Measurements from ENCODE around the gene ADAMTS12.

DNA sequence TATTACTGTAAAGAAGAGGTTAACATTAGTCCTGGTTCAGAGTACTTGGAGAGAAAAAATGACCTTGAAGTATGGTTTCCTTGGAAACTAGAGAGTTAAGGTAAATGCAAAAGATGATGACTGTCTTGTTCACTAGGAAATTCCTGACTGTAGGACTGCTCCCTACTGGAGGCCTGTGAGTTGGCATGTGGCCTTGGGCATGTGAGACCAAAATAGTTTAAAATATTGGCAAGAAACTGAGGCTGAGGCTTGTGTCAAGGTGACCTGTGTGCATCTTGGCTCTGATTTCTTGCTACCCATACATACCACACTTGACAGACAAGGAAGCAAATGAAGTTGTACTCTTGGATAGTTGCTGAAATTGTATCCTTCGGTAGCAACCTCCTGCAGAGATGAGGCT, 354.6 kb downstream of the ADAMTS12 start:
- TF ChIP-seq, protein P1, sequence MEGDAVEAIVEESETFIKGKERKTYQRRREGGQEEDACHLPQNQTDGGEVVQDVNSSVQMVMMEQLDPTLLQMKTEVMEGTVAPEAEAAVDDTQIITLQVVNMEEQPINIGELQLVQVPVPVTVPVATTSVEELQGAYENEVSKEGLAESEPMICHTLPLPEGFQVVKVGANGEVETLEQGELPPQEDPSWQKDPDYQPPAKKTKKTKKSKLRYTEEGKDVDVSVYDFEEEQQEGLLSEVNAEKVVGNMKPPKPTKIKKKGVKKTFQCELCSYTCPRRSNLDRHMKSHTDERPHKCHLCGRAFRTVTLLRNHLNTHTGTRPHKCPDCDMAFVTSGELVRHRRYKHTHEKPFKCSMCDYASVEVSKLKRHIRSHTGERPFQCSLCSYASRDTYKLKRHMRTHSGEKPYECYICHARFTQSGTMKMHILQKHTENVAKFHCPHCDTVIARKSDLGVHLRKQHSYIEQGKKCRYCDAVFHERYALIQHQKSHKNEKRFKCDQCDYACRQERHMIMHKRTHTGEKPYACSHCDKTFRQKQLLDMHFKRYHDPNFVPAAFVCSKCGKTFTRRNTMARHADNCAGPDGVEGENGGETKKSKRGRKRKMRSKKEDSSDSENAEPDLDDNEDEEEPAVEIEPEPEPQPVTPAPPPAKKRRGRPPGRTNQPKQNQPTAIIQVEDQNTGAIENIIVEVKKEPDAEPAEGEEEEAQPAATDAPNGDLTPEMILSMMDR (IDR thresholded peaks at IDR 0.05; ENCODE audit: poor library complexity, severe bottlenecking) = no peak
- TF ChIP-seq EP300 (conservative IDR thresholded peaks at IDR 0.05; ENCODE audit: poor library complexity, severe bottlenecking) (no peak), TAF1 (IDR thresholded peaks at IDR 0.05; ENCODE audit: low read depth) (no peak), EZH2 (IDR thresholded peaks at IDR 0.05; ENCODE audit: borderline replicate concordance, insufficient read depth, low read length, poor library complexity, severe bottlenecking) (no peak), MXI1 (conservative IDR thresholded peaks at IDR 0.05; ENCODE audit: poor library complexity, severe bottlenecking) (no peak), POLR2AphosphoS5 (IDR thresholded peaks at IDR 0.05) (no peak)
- TF ChIP-seq, protein P2, sequence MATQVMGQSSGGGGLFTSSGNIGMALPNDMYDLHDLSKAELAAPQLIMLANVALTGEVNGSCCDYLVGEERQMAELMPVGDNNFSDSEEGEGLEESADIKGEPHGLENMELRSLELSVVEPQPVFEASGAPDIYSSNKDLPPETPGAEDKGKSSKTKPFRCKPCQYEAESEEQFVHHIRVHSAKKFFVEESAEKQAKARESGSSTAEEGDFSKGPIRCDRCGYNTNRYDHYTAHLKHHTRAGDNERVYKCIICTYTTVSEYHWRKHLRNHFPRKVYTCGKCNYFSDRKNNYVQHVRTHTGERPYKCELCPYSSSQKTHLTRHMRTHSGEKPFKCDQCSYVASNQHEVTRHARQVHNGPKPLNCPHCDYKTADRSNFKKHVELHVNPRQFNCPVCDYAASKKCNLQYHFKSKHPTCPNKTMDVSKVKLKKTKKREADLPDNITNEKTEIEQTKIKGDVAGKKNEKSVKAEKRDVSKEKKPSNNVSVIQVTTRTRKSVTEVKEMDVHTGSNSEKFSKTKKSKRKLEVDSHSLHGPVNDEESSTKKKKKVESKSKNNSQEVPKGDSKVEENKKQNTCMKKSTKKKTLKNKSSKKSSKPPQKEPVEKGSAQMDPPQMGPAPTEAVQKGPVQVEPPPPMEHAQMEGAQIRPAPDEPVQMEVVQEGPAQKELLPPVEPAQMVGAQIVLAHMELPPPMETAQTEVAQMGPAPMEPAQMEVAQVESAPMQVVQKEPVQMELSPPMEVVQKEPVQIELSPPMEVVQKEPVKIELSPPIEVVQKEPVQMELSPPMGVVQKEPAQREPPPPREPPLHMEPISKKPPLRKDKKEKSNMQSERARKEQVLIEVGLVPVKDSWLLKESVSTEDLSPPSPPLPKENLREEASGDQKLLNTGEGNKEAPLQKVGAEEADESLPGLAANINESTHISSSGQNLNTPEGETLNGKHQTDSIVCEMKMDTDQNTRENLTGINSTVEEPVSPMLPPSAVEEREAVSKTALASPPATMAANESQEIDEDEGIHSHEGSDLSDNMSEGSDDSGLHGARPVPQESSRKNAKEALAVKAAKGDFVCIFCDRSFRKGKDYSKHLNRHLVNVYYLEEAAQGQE (IDR thresholded peaks at IDR 0.05; ENCODE audit: borderline replicate concordance) = no peak

Measured in neural cell (in vitro differentiated cells).